ENCODE results near the gene DSCAML1. TPM values are rescaled to one million over a fixed set of nuclear protein-coding genes. Genes with fewer than 3 reads are reported as not detected.

DSCAML1 gene
- total RNA-seq, 1 experiment from 2014 or later, result not detected

DNA sequence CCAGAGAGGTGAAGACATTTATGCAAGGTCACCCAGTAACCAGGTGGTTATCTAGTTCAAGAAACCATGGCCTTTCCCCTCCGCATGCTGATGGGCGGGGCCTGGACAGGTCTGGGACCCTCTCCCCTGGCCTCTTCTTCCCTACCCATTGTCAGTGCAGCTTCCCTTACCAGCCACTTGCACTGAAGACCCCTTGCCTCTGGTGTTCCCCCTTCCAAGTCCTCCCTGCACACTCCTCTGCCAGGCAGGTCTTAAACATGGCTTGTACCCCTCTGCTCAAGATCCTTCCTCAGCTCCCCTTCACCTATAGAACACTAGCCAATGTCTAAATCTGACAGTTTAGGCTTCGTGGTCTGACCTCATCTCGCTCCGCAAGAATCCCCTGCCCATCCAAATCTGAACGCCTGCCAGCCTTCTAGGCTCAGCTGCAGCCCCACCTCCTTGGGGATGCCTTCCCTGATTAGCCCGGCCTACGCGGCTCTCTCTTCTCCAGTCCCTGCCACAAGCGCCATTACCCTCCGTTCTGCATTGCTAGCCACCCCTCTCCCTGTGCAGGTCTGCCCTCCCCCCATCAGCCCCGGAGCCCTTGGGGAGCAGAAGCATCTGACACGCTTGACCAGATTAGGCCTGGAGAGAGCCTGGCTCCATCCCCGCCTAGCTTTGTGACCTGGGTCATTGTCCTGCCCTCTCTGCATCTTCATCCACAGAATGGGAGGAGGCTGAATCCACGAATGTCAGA lies 213.8 kb downstream of the DSCAML1 start:
- Histone ChIP-seq H3K27me3 (ENCODE audit: insufficient read depth, low read length) (peaks cover 62% of the 10 kb centered on the region), H3K79me2 (ENCODE audit: insufficient read depth, low read length) (no peaks in the 10 kb centered on the region), H3K4me2 (ENCODE audit: low read length) (no peak overlapping the region), H3K9me3 (ENCODE audit: control insufficient read depth in 1 of 2, insufficient read depth in 1 of 2, low read depth in 1 of 2, low read length in 2 of 2) (no peaks in the 10 kb centered on the region), H4K20me1 (ENCODE audit: insufficient read depth) (no peaks in the 10 kb centered on the region), H3K9ac (ENCODE audit: low read length) (no peak overlapping the region), H3K27ac (ENCODE audit: low read depth, low read length) (no peak overlapping the region), H3K4me3 (replicated peaks in 1 of 2; ENCODE audit: low read depth in 1 of 2, low read length in 2 of 2) (no peak overlapping the region), H2AFZ (ENCODE audit: low read depth, low read length, poor library complexity, severe bottlenecking) (no peak overlapping the region), H3K36me3 (ENCODE audit: control insufficient read depth in 1 of 2, insufficient read depth in 2 of 2, low read length in 2 of 2) (no peaks in the 10 kb centered on the region), H3K9me2 (ENCODE audit: insufficient read depth) (no peaks in the 10 kb centered on the region), H3K4me1 (ENCODE audit: control insufficient read depth in 1 of 2, insufficient read depth in 2 of 2, low read length in 2 of 2) (no peaks in the 10 kb centered on the region)
- DNase-seq (ENCODE audit: low read depth, low spot score) (no peak), ATAC-seq (no peak)
- TF ChIP-seq, protein P1, sequence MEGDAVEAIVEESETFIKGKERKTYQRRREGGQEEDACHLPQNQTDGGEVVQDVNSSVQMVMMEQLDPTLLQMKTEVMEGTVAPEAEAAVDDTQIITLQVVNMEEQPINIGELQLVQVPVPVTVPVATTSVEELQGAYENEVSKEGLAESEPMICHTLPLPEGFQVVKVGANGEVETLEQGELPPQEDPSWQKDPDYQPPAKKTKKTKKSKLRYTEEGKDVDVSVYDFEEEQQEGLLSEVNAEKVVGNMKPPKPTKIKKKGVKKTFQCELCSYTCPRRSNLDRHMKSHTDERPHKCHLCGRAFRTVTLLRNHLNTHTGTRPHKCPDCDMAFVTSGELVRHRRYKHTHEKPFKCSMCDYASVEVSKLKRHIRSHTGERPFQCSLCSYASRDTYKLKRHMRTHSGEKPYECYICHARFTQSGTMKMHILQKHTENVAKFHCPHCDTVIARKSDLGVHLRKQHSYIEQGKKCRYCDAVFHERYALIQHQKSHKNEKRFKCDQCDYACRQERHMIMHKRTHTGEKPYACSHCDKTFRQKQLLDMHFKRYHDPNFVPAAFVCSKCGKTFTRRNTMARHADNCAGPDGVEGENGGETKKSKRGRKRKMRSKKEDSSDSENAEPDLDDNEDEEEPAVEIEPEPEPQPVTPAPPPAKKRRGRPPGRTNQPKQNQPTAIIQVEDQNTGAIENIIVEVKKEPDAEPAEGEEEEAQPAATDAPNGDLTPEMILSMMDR (IDR thresholded peaks at IDR 0.05 in 2 of 3, conservative IDR thresholded peaks at IDR 0.05 in 1 of 3; ENCODE audit: borderline replicate concordance in 1 of 3, insufficient read depth in 1 of 3, low read depth in 2 of 3, low read length in 2 of 3), result no peak
- TF ChIP-seq ELF1 (IDR thresholded peaks at IDR 0.05; ENCODE audit: borderline replicate concordance, low read depth) (no peak), SP1 (IDR thresholded peaks at IDR 0.05; ENCODE audit: low read depth) (no peak), POLR2A (IDR thresholded peaks at IDR 0.05; ENCODE audit: borderline replicate concordance, extremely low read depth, insufficient read depth, insufficient read length) (no peak), EGR1 (IDR thresholded peaks at IDR 0.05; ENCODE audit: low read depth) (no peak), ZFX (IDR thresholded peaks at IDR 0.05) (no peak), SIN3A (IDR thresholded peaks at IDR 0.05; ENCODE audit: low read depth) (no peak)
- TF ChIP-seq, protein P2, sequence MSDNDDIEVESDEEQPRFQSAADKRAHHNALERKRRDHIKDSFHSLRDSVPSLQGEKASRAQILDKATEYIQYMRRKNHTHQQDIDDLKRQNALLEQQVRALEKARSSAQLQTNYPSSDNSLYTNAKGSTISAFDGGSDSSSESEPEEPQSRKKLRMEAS (IDR thresholded peaks at IDR 0.05), result no peak
- TF ChIP-seq, protein P3, sequence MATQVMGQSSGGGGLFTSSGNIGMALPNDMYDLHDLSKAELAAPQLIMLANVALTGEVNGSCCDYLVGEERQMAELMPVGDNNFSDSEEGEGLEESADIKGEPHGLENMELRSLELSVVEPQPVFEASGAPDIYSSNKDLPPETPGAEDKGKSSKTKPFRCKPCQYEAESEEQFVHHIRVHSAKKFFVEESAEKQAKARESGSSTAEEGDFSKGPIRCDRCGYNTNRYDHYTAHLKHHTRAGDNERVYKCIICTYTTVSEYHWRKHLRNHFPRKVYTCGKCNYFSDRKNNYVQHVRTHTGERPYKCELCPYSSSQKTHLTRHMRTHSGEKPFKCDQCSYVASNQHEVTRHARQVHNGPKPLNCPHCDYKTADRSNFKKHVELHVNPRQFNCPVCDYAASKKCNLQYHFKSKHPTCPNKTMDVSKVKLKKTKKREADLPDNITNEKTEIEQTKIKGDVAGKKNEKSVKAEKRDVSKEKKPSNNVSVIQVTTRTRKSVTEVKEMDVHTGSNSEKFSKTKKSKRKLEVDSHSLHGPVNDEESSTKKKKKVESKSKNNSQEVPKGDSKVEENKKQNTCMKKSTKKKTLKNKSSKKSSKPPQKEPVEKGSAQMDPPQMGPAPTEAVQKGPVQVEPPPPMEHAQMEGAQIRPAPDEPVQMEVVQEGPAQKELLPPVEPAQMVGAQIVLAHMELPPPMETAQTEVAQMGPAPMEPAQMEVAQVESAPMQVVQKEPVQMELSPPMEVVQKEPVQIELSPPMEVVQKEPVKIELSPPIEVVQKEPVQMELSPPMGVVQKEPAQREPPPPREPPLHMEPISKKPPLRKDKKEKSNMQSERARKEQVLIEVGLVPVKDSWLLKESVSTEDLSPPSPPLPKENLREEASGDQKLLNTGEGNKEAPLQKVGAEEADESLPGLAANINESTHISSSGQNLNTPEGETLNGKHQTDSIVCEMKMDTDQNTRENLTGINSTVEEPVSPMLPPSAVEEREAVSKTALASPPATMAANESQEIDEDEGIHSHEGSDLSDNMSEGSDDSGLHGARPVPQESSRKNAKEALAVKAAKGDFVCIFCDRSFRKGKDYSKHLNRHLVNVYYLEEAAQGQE (IDR thresholded peaks at IDR 0.05; ENCODE audit: low read depth), result no peak
- CTCF ChIA-PET, result no interaction called here
- intact Hi-C loops (cut with micrococcal nuclease), result no loop called here
- RAD21 ChIA-PET (ENCODE audit: low non-redundant PET in 1 of 2, low total read pairs in 2 of 2, uncharacterized antibody in 2 of 2, unreplicated experiment in 2 of 2), result no interaction called here
- POLR2A ChIA-PET, result no interaction called here
- no TSS peak for BruUV-seq (replicated peaks)

Measured in HCT116 (cell line).